ENCODE results near the gene VSTM2B.

The VSTM2B gene

DNA sequence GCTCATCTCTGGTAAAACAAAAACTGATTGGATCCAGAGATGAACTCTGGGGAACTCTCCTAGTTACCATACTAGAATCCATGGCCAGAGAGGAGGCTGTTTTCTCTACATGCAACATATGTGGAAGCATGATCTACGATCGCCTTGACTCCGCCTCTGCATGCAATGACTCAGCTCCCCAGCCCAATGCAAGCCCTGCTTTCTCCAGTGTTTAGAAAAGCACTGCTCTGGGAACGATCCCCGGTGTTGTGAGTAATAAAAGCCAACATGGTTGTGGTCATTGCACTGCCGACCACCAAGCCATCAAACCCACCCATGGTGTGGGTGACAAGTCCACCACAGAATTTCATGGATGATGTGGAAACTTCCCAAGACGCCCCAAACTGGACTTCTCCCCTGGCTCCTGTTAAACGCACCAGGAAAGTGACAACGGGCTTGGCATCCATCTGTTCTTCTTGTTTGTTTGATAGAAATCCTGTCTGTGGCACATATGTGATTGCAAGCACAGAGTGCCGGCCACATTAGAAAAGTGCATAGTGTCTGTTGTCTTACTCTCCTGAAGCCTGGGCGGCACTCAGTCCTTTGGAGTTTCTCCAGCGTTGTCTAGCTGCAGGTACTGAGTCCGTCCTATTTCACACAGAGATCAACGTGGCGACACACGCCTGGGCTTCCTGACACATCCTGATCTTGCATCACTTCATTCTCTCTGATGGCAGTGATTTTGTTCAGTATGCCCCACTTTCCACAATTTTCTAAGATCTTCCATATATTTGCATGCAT is 36.4 kb upstream of the VSTM2B start:
- DNase-seq (ENCODE audit: extremely low read depth, low read depth): no peak
- TF ChIP-seq, protein P1, sequence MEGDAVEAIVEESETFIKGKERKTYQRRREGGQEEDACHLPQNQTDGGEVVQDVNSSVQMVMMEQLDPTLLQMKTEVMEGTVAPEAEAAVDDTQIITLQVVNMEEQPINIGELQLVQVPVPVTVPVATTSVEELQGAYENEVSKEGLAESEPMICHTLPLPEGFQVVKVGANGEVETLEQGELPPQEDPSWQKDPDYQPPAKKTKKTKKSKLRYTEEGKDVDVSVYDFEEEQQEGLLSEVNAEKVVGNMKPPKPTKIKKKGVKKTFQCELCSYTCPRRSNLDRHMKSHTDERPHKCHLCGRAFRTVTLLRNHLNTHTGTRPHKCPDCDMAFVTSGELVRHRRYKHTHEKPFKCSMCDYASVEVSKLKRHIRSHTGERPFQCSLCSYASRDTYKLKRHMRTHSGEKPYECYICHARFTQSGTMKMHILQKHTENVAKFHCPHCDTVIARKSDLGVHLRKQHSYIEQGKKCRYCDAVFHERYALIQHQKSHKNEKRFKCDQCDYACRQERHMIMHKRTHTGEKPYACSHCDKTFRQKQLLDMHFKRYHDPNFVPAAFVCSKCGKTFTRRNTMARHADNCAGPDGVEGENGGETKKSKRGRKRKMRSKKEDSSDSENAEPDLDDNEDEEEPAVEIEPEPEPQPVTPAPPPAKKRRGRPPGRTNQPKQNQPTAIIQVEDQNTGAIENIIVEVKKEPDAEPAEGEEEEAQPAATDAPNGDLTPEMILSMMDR (IDR thresholded peaks at IDR 0.05; ENCODE audit: low read depth, low read length): no peak

DNA sequence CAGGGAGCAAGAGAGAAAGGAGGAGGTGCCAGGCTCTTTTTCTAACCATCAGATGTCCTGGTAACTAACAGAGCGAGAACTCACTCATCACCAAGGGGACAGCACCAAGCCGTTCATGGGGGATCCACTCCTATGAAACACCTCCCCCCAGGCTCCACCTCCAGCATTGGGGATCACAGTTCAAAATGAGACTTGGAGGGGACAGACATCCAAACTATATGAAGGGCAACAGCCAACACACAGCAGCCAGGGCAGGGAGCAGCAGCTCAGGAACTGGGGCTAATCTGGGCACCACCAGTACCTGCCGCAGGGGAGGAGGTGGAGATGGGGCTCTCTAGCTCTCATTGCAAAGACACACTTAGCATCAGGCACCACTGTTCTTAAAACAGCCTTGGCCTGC is 34.3 kb upstream of the VSTM2B start:
- DNase-seq (ENCODE audit: extremely low read depth, low read depth): no peak
- TF ChIP-seq, protein P1 (IDR thresholded peaks at IDR 0.05; ENCODE audit: low read depth, low read length): no peak

DNA sequence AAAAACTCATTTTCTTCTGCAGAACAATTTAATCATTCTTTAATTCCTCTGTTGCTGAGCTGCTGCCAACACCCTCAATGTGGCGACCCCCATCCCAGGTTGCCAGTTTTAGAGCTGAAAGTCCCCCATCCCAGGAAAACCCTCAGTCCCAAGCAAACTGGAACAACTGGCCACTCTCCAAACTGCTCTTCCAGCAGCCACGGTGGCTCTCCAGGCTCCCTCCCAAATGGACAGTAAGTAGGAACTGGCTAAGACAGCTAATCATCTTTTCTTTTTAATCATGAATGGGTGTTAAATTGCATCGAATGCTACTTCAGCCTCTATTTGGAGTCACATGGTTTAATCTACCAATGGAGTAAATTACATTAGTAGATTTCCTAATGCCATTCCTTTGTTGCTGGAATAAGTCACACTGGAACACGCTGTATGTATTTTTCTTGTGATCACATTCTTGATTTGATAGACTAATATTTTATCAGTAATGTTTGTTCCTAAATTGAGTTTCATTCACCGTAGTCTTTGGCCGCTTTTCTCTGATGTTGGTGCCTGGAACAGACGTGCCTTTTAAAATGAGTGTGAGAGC is 33.7 kb upstream of the VSTM2B start:
- TF ChIP-seq, protein P1 (IDR thresholded peaks at IDR 0.05; ENCODE audit: low read depth, low read length): no peak
- no peak for DNase-seq (ENCODE audit: extremely low read depth, low read depth)

DNA sequence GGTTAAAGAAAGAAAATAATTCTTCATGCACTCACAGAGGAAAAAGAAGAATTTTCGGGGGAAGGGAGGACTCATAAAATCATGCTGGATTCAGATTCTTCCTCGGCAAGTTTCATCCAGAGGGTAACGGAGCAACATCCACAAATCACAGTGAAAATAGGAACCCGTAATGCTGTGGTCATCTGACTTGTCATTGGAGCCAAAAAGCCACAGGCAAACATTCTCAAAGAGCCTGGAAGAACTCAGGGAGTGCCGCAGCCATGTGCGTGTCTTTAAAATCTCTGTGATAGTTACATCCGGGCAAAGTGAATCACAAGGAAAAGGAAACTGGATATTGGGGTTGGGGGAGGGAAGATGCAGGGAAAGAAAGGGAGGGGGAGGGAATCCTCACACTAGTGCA is 33.0 kb upstream of the VSTM2B start:
- TF ChIP-seq, protein P1 (IDR thresholded peaks at IDR 0.05; ENCODE audit: low read depth, low read length): no peak
- DNase-seq (ENCODE audit: extremely low read depth, low read depth): no peak

DNA sequence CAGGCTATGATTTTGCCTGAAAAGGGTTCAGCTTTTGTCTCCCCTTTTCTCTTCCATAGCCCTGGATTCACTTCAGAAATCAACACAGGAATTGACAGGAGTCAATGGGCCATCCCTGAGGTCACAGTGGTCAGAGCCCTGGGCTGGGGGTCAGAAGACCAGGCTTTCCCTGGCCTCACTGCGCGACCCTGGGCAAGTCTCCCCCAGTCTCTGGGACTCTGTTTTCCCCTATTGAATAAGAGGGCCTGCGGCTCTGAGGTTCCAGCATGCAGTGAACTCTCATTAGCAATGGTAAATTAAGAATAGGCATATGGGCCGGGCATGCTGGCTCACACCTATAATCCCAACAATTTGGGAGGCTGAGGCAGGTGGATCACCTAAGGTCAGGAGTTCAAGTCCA is 30.7 kb upstream of the VSTM2B start:
- no peak for DNase-seq (ENCODE audit: extremely low read depth, low read depth)
- TF ChIP-seq, protein P1 (IDR thresholded peaks at IDR 0.05; ENCODE audit: low read depth, low read length): no peak

DNA sequence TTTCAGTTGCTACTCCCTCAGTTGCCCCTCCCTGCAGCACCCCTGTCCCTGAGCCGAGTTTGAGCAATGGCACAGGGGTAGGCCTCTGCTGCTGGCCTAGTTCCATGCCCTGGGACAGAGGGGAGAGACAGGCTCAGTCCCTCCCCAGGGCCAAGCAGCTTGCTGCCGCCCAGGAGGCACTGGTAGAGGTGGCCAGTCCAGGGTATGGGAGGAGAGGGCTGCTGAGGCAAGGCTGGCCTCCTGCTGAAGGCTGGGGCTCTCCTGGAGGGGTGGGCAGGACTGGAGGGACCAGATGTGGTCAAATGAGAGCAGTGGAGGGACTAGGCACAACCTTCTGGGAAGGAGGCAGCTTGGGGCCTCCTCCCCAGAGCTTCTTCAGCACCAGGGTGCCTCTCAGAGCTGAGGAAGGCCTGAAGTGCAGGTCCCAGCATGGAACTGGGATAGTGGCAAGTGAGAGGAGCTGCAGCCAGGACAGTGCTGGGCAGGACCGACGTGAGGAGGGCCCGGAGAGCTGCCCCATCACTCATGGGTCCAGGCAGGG is 29.8 kb upstream of the VSTM2B start:
- TF ChIP-seq, protein P1 (IDR thresholded peaks at IDR 0.05; ENCODE audit: low read depth, low read length): no peak
- DNase-seq (ENCODE audit: extremely low read depth, low read depth): no peak

DNA sequence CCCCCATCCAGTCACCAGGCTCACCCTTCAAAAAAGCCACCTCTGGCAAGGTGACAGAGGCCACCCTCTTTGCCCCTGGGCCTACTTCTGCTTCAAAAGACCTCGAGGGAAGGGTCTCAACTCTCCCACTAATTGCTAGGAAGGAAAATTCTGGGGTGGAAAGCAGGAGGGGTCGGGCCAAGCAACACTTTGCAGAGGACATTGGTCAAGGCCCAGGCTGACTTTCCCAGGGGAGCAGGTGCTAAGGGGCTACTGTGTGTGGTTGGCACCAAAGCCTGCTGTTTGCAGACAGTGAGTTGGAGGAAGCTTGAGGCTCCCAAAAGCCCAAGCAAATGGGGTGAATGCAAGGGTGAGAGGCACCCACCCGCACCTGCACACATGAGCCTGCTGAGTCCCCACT is 28.6 kb upstream of the VSTM2B start:
- no peak for DNase-seq (ENCODE audit: extremely low read depth, low read depth)
- TF ChIP-seq, protein P1 (IDR thresholded peaks at IDR 0.05; ENCODE audit: low read depth, low read length): no peak

All from AG09319 (cell line).